ENCODE data around the gene CFTR.

GRCh38 chr7:117675497-117676435 lies 195.9 kb downstream of the CFTR start:
- TF ChIP-seq, protein P1, sequence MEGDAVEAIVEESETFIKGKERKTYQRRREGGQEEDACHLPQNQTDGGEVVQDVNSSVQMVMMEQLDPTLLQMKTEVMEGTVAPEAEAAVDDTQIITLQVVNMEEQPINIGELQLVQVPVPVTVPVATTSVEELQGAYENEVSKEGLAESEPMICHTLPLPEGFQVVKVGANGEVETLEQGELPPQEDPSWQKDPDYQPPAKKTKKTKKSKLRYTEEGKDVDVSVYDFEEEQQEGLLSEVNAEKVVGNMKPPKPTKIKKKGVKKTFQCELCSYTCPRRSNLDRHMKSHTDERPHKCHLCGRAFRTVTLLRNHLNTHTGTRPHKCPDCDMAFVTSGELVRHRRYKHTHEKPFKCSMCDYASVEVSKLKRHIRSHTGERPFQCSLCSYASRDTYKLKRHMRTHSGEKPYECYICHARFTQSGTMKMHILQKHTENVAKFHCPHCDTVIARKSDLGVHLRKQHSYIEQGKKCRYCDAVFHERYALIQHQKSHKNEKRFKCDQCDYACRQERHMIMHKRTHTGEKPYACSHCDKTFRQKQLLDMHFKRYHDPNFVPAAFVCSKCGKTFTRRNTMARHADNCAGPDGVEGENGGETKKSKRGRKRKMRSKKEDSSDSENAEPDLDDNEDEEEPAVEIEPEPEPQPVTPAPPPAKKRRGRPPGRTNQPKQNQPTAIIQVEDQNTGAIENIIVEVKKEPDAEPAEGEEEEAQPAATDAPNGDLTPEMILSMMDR (IDR thresholded peaks at IDR 0.05; ENCODE audit: insufficient read depth, low read length, poor library complexity, severe bottlenecking), result no peak
- no peak for TF ChIP-seq EZH2phosphoT487 (conservative IDR thresholded peaks at IDR 0.05; ENCODE audit: low read length)
